SK-N-SH treated with all-trans-retinoic acid at 6 μM for 48 hours (cell line): ENCODE measurements around the gene ANKRD30A.

ENCODE experiments used
- ATAC-seq: fragments of 200-7000 bp; cut with Tn5 transposase; 3 replicates; pipeline ENCODE4 v1.9.1; 2020; ENCODE audit warnings: mild to moderate bottlenecking, moderate library complexity
- ARNTL ChIP-seq: fragments of 450-650 bp; formaldehyde crosslinking; IDR thresholded peaks from 2 replicates; pipeline ENCODE4 v1.5.0; 2020; ENCODE audit warnings: low read depth, mild to moderate bottlenecking, moderate library complexity, borderline replicate concordance
- BACH2 ChIP-seq: fragments of 250-450 bp; sonication (Bioruptor Pico); IDR thresholded peaks from 2 replicates; pipeline ENCODE4 v1.9.0; 2021; ENCODE audit warnings: mild to moderate bottlenecking, borderline replicate concordance
- CREB5 ChIP-seq: fragments of 250-450 bp; sonication (Bioruptor Pico); IDR thresholded peaks from 2 replicates; pipeline ENCODE4 v1.5.1; 2020; ENCODE audit warnings: low read depth, mild to moderate bottlenecking, moderate library complexity
- CSDC2 ChIP-seq: fragments of 250-450 bp; sonication (Bioruptor Pico); IDR thresholded peaks from 2 replicates; pipeline ENCODE4 v1.5.0; 2020; ENCODE audit warnings: mild to moderate bottlenecking, moderate library complexity
- CSRNP3 ChIP-seq: fragments of 250-450 bp; sonication (Bioruptor Pico); IDR thresholded peaks from 2 replicates; pipeline ENCODE4 v1.5.1; 2021; ENCODE audit warnings: mild to moderate bottlenecking, moderate library complexity
- ESRRG ChIP-seq: fragments of 250-450 bp; sonication (Bioruptor Pico); IDR thresholded peaks from 2 replicates; pipeline ENCODE4 v1.6.1; 2021; ENCODE audit warnings: mild to moderate bottlenecking
- GLIS3 ChIP-seq: fragments of 250-450 bp; sonication (Bioruptor Pico); IDR thresholded peaks from 2 replicates; pipeline ENCODE4 v1.5.0; 2020; ENCODE audit warnings: mild to moderate bottlenecking, moderate library complexity
- ISL1 ChIP-seq: fragments of 250-450 bp; sonication (Bioruptor Pico); IDR thresholded peaks from 2 replicates; pipeline ENCODE4 v2.1.2; 2022; ENCODE audit warnings: mild to moderate bottlenecking, moderate library complexity
- OSR1 ChIP-seq: fragments of 250-450 bp; sonication (Bioruptor Pico); IDR thresholded peaks from 2 replicates; pipeline ENCODE4 v1.8.0; 2022; ENCODE audit warnings: moderate library complexity, mild to moderate bottlenecking, inconsistent platforms
- PPARA ChIP-seq: fragments of 250-450 bp; sonication (Bioruptor Pico); IDR thresholded peaks from 2 replicates; pipeline ENCODE4 v1.5.0; 2020; ENCODE audit warnings: mild to moderate bottlenecking, borderline replicate concordance
- SNAI2 ChIP-seq: fragments of 250-450 bp; sonication (Bioruptor Pico); IDR thresholded peaks from 2 replicates; pipeline ENCODE4 v1.5.0; 2020; ENCODE audit warnings: mild to moderate bottlenecking, moderate library complexity
- TSHZ2 ChIP-seq: fragments of 250-450 bp; sonication (Bioruptor Pico); IDR thresholded peaks from 2 replicates; pipeline ENCODE4 v1.5.0; 2020; ENCODE audit warnings: mild to moderate bottlenecking, moderate library complexity
- ZC3H10 ChIP-seq: fragments of 250-450 bp; sonication (Bioruptor Pico); IDR thresholded peaks from 2 replicates; pipeline ENCODE4 v1.5.1; 2021; ENCODE audit warnings: mild to moderate bottlenecking, moderate library complexity
- ZFP3 ChIP-seq: fragments of 250-450 bp; sonication (Bioruptor Pico); IDR thresholded peaks from 2 replicates; pipeline ENCODE4 v1.5.0; 2020; ENCODE audit warnings: mild to moderate bottlenecking, moderate library complexity
- ZFP30 ChIP-seq: fragments of 450-650 bp; formaldehyde crosslinking; IDR thresholded peaks from 2 replicates; pipeline ENCODE4 v1.5.0; 2022; ENCODE audit warnings: mild to moderate bottlenecking, moderate library complexity
- ZNF565 ChIP-seq: fragments of 450-650 bp; formaldehyde crosslinking; conservative IDR thresholded peaks from 2 replicates; pipeline ENCODE4 v1.5.0; 2020; ENCODE audit warnings: low read depth, mild to moderate bottlenecking, moderate library complexity
- ZNF70 ChIP-seq: fragments of 450-650 bp; formaldehyde crosslinking; IDR thresholded peaks from 2 replicates; pipeline ENCODE4 v1.5.0; 2020; ENCODE audit warnings: mild to moderate bottlenecking, moderate library complexity
- ZNF8 ChIP-seq: fragments of 450-650 bp; formaldehyde crosslinking; IDR thresholded peaks from 2 replicates; pipeline ENCODE4 v1.5.0; 2020; ENCODE audit warnings: mild to moderate bottlenecking, moderate library complexity
- TF ChIP-seq, protein P1 (sequence below): fragments of 250-450 bp; sonication (Bioruptor Pico); IDR thresholded peaks from 2 replicates; pipeline ENCODE4 v1.8.0; 2021; ENCODE audit warnings: low read depth, mild to moderate bottlenecking, moderate library complexity, borderline replicate concordance
- TF ChIP-seq, protein P2 (sequence below): fragments of 250-450 bp; sonication (Bioruptor Pico); IDR thresholded peaks from 2 replicates; pipeline ENCODE4 v1.8.0; 2020; ENCODE audit warnings: mild to moderate bottlenecking, moderate library complexity, borderline replicate concordance

ANKRD30A gene

GRCh38 chr10:37304036-37304435 lies 178.6 kb downstream of the ANKRD30A start (continued):
- TF ChIP-seq CSRNP3 (CRISPR knock-in tag) (no peak), CSDC2 (CRISPR knock-in tag) (no peak)

DNA sequence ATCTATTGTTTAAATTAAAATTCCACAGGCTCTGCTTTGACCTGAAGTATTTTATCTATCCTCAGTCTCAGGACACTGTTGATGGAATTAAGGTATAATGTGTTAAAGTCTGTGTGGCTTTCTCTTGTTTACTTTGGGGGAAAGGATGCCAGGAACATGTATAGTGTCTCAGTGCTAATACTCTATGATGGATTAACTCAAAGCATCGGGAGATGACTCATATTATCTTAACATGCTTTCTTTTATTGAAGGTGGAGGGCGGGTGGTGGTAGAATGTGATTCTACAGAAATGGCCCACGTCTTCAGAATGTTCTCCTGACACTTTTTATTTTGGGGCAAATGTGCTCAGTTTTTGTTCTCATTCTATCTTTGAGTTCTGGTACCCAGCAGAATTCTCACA lies 189.0 kb downstream of the ANKRD30A start:
- no peak for ATAC-seq
- no peak for TF ChIP-seq OSR1
- TF ChIP-seq CSDC2 (CRISPR knock-in tag), result no peak
- no peak for TF ChIP-seq BACH2 (CRISPR knock-in tag)
- TF ChIP-seq, protein P1, sequence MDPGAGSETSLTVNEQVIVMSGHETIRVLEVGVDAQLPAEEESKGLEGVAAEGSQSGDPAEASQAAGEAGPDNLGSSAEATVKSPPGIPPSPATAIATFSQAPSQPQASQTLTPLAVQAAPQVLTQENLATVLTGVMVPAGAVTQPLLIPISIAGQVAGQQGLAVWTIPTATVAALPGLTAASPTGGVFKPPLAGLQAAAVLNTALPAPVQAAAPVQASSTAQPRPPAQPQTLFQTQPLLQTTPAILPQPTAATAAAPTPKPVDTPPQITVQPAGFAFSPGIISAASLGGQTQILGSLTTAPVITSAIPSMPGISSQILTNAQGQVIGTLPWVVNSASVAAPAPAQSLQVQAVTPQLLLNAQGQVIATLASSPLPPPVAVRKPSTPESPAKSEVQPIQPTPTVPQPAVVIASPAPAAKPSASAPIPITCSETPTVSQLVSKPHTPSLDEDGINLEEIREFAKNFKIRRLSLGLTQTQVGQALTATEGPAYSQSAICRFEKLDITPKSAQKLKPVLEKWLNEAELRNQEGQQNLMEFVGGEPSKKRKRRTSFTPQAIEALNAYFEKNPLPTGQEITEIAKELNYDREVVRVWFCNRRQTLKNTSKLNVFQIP, result no peak
- no peak for TF ChIP-seq CREB5
- no peak for TF ChIP-seq ZFP30
- no peak for TF ChIP-seq ARNTL (CRISPR knock-in tag)
- TF ChIP-seq, protein P2, sequence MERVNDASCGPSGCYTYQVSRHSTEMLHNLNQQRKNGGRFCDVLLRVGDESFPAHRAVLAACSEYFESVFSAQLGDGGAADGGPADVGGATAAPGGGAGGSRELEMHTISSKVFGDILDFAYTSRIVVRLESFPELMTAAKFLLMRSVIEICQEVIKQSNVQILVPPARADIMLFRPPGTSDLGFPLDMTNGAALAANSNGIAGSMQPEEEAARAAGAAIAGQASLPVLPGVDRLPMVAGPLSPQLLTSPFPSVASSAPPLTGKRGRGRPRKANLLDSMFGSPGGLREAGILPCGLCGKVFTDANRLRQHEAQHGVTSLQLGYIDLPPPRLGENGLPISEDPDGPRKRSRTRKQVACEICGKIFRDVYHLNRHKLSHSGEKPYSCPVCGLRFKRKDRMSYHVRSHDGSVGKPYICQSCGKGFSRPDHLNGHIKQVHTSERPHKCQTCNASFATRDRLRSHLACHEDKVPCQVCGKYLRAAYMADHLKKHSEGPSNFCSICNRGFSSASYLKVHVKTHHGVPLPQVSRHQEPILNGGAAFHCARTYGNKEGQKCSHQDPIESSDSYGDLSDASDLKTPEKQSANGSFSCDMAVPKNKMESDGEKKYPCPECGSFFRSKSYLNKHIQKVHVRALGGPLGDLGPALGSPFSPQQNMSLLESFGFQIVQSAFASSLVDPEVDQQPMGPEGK (CRISPR knock-in tag), result no peak
- no peak for TF ChIP-seq ESRRG (CRISPR knock-in tag)
- TF ChIP-seq ZFP3 (CRISPR knock-in tag), result no peak
- TF ChIP-seq ISL1 (CRISPR knock-in tag), result no peak
- TF ChIP-seq ZNF8, result no peak
- no peak for TF ChIP-seq PPARA (CRISPR knock-in tag)
- no peak for TF ChIP-seq ZNF70 (CRISPR knock-in tag)
- no peak for TF ChIP-seq ZNF565 (CRISPR knock-in tag)
- TF ChIP-seq ZC3H10 (CRISPR knock-in tag), result no peak
- no peak for TF ChIP-seq SNAI2 (CRISPR knock-in tag)
- TF ChIP-seq TSHZ2 (CRISPR knock-in tag), result no peak

DNA sequence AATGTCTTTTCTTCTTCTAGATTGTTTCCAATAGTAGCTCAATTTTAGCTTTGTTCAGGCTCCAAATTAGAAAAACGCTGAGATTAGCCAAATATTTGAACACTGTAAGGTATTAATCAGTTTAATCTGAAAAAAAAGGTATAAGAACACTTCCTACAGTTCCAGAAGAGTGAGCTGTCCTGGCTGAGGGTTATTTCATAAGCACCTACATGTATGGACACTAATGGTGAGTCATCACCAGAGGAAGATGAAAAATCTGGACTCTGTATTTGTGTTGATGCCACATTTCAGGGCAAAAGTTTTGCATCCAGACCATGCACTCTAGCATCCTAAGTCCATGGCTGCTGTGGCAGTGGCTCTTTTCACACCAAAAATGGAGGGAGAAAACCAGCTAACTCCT lies 189.5 kb downstream of the ANKRD30A start:
- no peak for TF ChIP-seq ZNF70 (CRISPR knock-in tag)
- no peak for TF ChIP-seq OSR1
- no peak for TF ChIP-seq ZNF8
- TF ChIP-seq ESRRG (CRISPR knock-in tag), result no peak
- no peak for TF ChIP-seq ZC3H10 (CRISPR knock-in tag)
- no peak for TF ChIP-seq GLIS3
- no peak for TF ChIP-seq ZNF565 (CRISPR knock-in tag)
- TF ChIP-seq ZFP30, result no peak
- TF ChIP-seq CSRNP3 (CRISPR knock-in tag), result no peak

More for the DNA sequence above, 189.5 kb downstream of the ANKRD30A start:
- no peak for ATAC-seq
